Measurements from ENCODE around the gene ARL5A. TPM values are rescaled to one million over a fixed set of nuclear protein-coding genes. Genes with fewer than 3 reads are reported as not detected.

The ARL5A gene
- total RNA-seq, 6 donors from 2014 or later, result 52.4 to 76.8 (median 54.9) TPM

- Histone ChIP-seq H3K4me1 (peaks cover 0 to 24% (median 11%) of the 10 kb centered on the region in 4 donors), H3K36me3 (no peaks in the 10 kb centered on the region), H3K9me3 (no peaks in the 10 kb centered on the region), H3K27ac (peak overlapping the region in 1 of 4 donors; percentile 23), H3K4me3 (no peak overlapping the region), H3K27me3 (no peaks in the 10 kb centered on the region)
- WGBS, 2 donors, result 56 to 58% methylated on average over 3 of the region's 3 CpGs
- no peak for TF ChIP-seq CTCF (IDR thresholded peaks at IDR 0.05)
- TF ChIP-seq EP300 (IDR thresholded peaks at IDR 0.05), result no peak
- TF ChIP-seq POLR2AphosphoS5 (IDR thresholded peaks at IDR 0.05), result no peak
- TF ChIP-seq POLR2A (IDR thresholded peaks at IDR 0.05), result no peak
- no peak for ATAC-seq (ENCODE audit: low FRiP score in 2 of 2)
- DNase-seq, result no peak
Measured at GRCh38 chr2:151853070-151853758, 25.0 kb upstream of the ARL5A start.

GRCh38 chr2:151852260-151853069 lies 24.2 kb upstream of the ARL5A start:
- 72 to 85% methylated on average over 6 of the region's 6 CpGs for WGBS, 2 donors

GRCh38 chr2:151851761-151852160 lies 23.5 kb upstream of the ARL5A start:
- H3K4me3 ChIP-seq, result no peak overlapping the region
- no peaks in the 10 kb centered on the region for H3K27me3 ChIP-seq
- H3K36me3 ChIP-seq, result no peaks in the 10 kb centered on the region
- H3K27ac ChIP-seq, result no peak overlapping the region
- ATAC-seq (ENCODE audit: low FRiP score in 2 of 2) (peak in 1 of 2 donors; percentile 81), DNase-seq (no peak)
- peaks cover 0 to 20% (median 11%) of the 10 kb centered on the region in 4 donors for H3K4me1 ChIP-seq
- WGBS, 2 donors, result 67 to 81% methylated on average over 3 of the region's 3 CpGs
- no peaks in the 10 kb centered on the region for H3K9me3 ChIP-seq
- TF ChIP-seq CTCF (IDR thresholded peaks at IDR 0.05), result no peak
- TF ChIP-seq POLR2A (IDR thresholded peaks at IDR 0.05), result no peak
- TF ChIP-seq POLR2AphosphoS5 (IDR thresholded peaks at IDR 0.05), result no peak
- no peak for TF ChIP-seq EP300 (IDR thresholded peaks at IDR 0.05)

More at GRCh38 chr2:151852260-151853069, 24.2 kb upstream of the ARL5A start:
- H3K4me3 ChIP-seq, result no peak overlapping the region
- no peaks in the 10 kb centered on the region for H3K36me3 ChIP-seq
- no peaks in the 10 kb centered on the region for H3K9me3 ChIP-seq
- no peaks in the 10 kb centered on the region for H3K27me3 ChIP-seq
- TF ChIP-seq POLR2A (IDR thresholded peaks at IDR 0.05) (no peak), EP300 (IDR thresholded peaks at IDR 0.05) (no peak), POLR2AphosphoS5 (IDR thresholded peaks at IDR 0.05) (no peak), CTCF (IDR thresholded peaks at IDR 0.05) (no peak)
- peak overlapping the region in 1 of 4 donors; percentile 23 for H3K27ac ChIP-seq
- DNase-seq (no peak), ATAC-seq (ENCODE audit: low FRiP score in 2 of 2) (peak in 1 of 2 donors; percentile 85)
- H3K4me1 ChIP-seq, result peaks cover 0 to 20% (median 11%) of the 10 kb centered on the region in 4 donors

- peak in 1 of 2 donors; percentile 72 for ATAC-seq (ENCODE audit: low FRiP score in 2 of 2)
- TF ChIP-seq EP300 (IDR thresholded peaks at IDR 0.05) (no peak), POLR2A (IDR thresholded peaks at IDR 0.05) (no peak), CTCF (IDR thresholded peaks at IDR 0.05) (no peak), POLR2AphosphoS5 (IDR thresholded peaks at IDR 0.05) (no peak)
- 55 to 57% methylated on average over 3 to 4 of the region's 4 CpGs for WGBS, 2 donors
Measured at GRCh38 chr2:151849413-151850010, 21.3 kb upstream of the ARL5A start.

More at GRCh38 chr2:151849413-151850010, 21.3 kb upstream of the ARL5A start:
- Histone ChIP-seq H3K9me3 (no peaks in the 10 kb centered on the region), H3K36me3 (no peaks in the 10 kb centered on the region), H3K27me3 (no peaks in the 10 kb centered on the region), H3K4me1 (peaks cover 0 to 20% (median 12%) of the 10 kb centered on the region in 4 donors), H3K4me3 (no peak overlapping the region), H3K27ac (peak overlapping the region; percentile 1 to 52 (median 35))
- DNase-seq, result no peak

Measured in upper lobe of left lung (tissue), 6 donors.